Esophagus squamous epithelium (tissue), 4 donors: ENCODE data around the gene VPREB3.

Experiments used
- CTCF ChIP-seq, 6 experiments: fragments of 450-650 bp in 4 of 6; fragments of 200-600 bp in 2 of 6; sonication (generic) in 2 of 6; IDR thresholded peaks; one replicate each; pipeline ENCODE4 v1.5.1; 2016 to 2019; ENCODE audit warnings: antibody characterized with exemption in 6 of 6, mild to moderate bottlenecking in 4 of 6, moderate library complexity in 4 of 6
- POLR2A ChIP-seq, 4 donors: fragments of 450-650 bp; IDR thresholded peaks; one replicate each; pipeline ENCODE4 v1.6.1; 2017; ENCODE audit warnings: antibody characterized with exemption in 4 of 4, mild to moderate bottlenecking in 4 of 4, moderate library complexity in 3 of 4

DNA sequence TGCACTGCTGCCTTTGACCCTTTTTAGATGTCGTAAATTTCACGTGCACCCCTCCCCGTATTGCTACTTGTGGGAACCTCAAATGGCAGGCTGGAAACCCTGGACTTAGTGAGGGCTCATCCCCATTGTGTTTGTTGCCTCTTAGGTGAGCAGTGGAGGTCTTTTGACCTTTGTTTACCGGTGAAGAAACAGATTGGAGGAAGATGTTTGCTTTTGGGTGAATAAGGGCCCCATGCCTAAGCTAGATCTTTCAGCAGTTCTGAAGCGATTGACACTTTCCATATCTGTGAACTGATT lies 33.3 kb upstream of the VPREB3 start:
- TF ChIP-seq POLR2A (IDR thresholded peaks at IDR 0.05) (no peak), CTCF (IDR thresholded peaks at IDR 0.05) (no peak)
